GF-D8 (cell line): ENCODE measurements around the gene KRT3.

ENCODE experiments used
- DNase-seq: peaks from one replicate; lab custom pipeline; 2025; lab: John Stamatoyannopoulos, UW

KRT3 gene

GRCh38 chr12:52795694-52796428 lies at the start of gene KRT3:
TSS of gene KRT3 (minus strand) at chr12:52796117. CDS start at chr12:52796042, 75 bp downstream.
- no peak for DNase-seq

GRCh38 chr12:52844386-52844785 lies 48.5 kb upstream of the KRT3 start:
- no peak for DNase-seq

DNA sequence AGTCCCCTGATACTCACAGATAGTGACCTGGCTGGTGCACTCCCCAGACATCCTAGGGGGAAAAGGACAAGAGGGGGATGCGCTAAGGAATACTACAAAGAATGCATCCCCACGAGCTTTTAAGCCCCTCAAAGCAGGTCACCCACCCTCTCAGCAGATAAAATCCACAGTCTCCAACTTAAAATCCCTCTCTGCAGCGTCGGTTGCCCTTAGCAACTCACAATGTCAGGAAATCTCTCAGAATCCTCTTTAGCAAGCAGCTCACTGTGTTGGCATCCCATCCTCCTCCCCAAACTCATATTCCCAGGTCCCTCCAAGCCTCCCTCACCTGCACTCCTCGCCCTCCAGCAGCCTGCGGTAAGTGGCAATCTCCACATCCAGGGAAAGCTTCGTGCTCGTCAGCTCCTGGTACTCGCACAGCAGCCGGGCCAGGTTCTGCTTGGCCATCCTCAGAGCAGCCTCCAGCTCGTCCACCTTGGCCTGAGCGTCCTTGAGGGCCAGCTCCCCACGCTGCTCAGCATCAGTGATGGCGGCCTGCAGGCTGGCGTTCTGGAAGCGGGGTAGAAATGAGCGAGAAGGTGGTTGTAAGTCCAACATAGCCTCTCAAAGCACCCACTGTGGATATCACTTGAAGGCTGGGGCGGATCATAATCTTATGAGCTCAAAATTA lies 43.7 kb upstream of the KRT3 start:
- no peak for DNase-seq

DNA sequence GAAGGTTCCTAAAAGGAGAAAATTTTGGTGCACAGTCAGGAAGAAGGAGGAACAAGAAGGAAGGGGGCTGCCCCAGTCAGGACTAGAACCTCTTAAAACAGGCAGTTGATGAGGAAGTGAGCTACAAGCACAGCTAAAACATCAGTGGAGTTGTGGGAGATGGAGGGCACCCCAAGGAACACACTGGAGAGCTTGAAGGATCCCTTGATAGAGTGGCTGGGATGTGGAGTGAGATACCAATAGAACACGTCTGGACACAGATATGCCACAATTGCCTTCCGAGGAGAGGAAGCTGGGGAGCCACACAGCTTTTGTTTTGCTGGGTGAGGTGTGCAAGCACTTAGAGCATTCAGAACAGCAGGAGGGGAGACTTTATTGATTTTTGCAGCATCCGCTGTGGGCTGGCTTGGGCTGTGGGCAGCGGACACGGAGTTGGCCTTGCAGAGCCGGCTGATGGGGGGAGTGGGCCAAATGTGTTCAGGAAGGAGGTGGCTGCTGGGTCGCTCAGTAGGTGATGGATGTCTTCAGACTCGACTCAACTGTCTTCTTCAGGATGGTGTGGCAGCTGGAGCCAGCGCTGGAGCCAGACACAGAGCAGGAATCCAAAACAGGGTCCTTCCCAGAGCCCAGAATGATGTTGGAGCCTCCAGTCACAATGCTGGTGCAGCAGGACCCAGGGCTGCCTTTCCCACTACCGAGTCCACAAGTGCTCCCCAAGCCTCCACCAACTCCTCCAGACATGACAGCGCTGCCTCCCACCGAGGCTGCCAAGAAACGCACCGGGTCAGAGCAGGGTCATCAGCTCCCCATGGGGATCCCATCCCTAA lies 42.9 kb upstream of the KRT3 start:
- no peak for DNase-seq

- DNase-seq = no peak
These were observed 42.1 kb upstream of the KRT3 start for GRCh38 chr12:52837781-52838608.

DNA sequence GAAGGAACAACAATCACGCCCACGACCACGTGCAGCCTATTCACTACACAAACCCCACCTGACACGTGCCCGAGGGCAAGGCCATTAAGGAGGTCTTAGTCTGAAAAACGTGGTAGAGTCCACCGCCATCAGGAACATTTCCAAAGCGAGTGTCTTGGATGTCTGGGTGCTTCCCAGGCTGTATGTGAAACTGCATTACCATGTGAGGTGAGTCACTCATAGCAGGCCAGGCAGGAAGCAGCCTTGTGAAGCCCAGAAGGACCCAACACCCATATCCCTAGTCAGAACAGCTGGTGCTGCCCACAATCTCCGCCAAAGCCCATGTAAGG lies 41.5 kb upstream of the KRT3 start:
- no peak for DNase-seq

GRCh38 chr12:52836491-52837412 lies 40.8 kb upstream of the KRT3 start:
- DNase-seq = no peak

DNA sequence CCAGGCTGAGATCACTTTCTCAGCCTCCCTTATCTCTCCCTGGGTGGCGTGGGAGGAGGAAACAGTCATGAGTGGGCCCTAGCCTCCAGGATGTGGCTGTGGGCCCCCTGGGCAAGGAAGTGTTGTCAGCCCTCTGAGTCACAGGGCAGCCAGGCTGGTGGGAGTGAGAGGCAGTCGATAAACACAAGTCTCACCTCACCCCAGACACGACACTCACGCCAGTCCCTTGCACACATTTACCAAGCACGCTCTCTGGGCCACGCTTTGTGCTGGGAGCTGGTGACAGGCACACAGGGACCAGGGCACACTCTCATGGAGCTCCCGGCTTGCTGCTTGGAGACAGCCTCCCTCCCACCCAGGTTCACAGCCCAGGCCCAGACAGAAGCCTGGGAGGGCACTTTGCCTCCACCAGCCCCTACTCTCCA lies 40.1 kb upstream of the KRT3 start:
- DNase-seq = no peak

DNA sequence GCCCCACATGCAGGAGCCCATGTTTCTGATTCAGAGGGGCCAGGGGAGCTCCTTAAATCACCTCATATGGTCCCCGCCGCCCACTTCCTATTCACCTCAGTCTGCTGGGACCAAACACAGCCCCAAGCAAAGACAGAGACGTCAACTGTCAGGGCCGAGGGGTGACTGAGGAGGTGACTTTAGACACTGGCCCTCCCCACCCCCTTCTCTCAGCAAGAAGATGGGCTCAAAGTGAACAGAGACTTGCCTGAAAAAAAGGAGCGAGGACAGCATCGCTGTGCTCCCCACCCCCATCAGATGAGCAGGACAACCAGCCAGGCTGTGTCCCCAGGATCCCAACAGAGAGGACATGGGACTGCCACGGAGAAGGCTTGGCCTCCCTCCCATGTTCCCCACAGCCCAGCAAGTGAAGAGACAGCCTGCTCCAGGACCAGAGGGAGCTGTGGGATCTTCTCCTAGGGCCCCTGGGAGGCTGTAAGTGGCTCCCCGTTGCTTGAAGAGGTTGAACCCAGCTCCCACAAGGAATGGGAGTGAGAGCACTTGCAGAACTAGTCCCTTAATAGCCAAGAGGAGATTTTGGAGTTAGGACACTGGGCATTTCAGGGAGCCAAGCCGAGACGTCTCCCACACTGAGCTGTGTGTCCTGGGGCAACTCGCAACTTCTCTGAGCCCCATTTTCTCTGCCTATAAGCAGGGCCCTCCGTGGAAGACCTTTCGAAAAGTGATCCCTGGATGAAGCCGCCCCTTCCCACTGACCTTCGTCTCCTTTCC lies 39.5 kb upstream of the KRT3 start:
- no peak for DNase-seq

GRCh38 chr12:52834727-52835001 lies 38.7 kb upstream of the KRT3 start:
- DNase-seq = no peak

- DNase-seq = no peak
These were observed 38.2 kb upstream of the KRT3 start, which contains the start of gene KRT79 for GRCh38 chr12:52833922-52834726. TSS of gene KRT79 (minus strand) at chr12:52834311. CDS start at chr12:52834260, 51 bp downstream.

GRCh38 chr12:52832985-52833905 lies 37.3 kb upstream of the KRT3 start:
- no peak for DNase-seq

GRCh38 chr12:52832451-52832850 lies 36.5 kb upstream of the KRT3 start:
- DNase-seq = no peak

DNA sequence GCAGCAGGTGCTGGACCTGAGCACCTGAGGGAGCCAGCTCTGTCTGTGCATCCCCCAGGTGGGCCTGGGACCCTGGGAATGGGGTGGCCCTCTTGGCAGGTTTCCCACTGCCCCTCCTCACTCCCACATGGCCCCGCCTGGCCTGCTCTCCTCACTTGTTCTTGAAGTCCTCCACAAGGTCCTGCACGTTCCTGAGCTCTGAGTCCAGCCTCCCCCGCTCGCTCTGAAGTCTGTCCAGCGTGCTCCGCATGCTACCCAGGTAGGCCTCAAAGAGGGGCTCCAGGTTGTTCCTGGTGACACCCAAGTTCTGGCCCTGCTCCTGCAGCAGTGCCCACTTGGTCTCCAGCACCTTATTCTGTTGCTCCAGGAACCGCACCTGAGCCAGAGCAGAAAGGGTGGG lies 35.3 kb upstream of the KRT3 start:
- DNase-seq = no peak

- DNase-seq = no peak
These were observed 34.3 kb upstream of the KRT3 start for GRCh38 chr12:52829986-52830770.

- no peak for DNase-seq
These were observed 32.7 kb upstream of the KRT3 start for GRCh38 chr12:52828591-52829021.

- no peak for DNase-seq
These were observed 32.2 kb upstream of the KRT3 start for GRCh38 chr12:52828156-52828555.
